NCI-H524 treated with DMSO at 0.1 percent for 48 hours (cell line): Measurements from ENCODE around the gene ATOX1.

ENCODE experiments used
- DNase-seq: peaks from one replicate; lab custom pipeline; 2025; lab: John Stamatoyannopoulos, UW

ATOX1 gene

GRCh38 chr5:151697452-151697851 lies 61.0 kb downstream of the ATOX1 start:
- no peak for DNase-seq

DNA sequence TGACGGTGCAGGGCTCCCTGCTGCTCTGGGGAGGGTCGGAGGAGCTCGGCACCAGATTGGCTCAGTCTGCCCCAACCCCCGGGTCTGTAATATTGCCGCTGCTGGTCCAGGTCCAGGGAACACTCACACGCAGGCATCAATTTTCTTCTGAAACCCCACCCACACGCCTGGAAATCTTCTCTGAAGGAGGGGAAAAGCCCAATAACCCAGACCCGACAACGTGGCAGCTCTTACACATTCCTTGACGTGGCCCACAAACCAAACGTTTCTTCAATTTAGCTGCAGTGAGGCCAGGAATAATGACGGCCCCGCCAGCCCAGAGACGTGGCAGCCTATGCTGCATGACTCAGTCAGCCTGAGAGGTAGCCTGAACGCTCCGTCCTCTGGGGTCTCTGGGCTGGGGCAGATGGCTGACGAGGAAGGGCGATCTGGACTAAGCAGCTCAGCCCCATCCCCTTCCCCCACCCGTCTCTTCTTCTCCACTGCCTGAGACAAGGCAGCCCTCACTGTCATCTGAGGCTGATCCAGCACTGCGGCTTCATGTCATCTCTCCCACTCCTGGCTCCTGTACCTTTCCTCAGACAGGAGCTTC lies 61.9 kb downstream of the ATOX1 start:
- peak; percentile 42 for DNase-seq

DNA sequence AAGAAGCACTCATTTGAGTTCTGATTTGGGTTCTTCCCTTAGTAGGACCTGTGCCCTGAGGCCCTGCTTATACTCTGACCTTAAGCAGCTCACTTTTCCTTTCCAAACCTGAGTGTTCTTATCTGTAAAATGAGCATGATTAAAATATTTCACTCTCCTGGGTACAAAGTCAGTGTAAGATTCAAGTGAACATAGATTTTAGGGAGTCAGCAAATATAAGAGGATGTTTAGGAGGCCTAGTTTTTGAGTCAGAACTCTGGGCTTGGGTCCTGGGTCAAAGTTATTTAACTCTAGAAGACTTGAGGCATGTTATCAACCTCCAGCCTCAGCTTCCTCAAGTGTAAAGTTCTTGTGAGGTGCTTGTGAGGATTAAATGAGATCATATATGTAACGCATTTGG lies 63.0 kb downstream of the ATOX1 start:
- DNase-seq, result no peak

GRCh38 chr5:151694035-151694485 lies 64.4 kb downstream of the ATOX1 start:
- no peak for DNase-seq
